ENCODE data around the gene SAMD3. TPM values are rescaled to one million over a fixed set of nuclear protein-coding genes. Genes with fewer than 3 reads are reported as not detected.

Gene SAMD3
- total RNA-seq, 4 donors from 2014 or later = 3.5 TPM; not detected in 3

- Histone ChIP-seq H3K36me3 (peaks cover 11% of the 10 kb centered on the region), H3K4me3 (no peak overlapping the region), H3K9me3 (no peaks in the 10 kb centered on the region), H3K27ac (no peak overlapping the region), H3K4me1 (no peaks in the 10 kb centered on the region), H3K27me3 (no peaks in the 10 kb centered on the region)
- DNase-seq (ENCODE audit: low spot score in 2 of 2) = no peak
- WGBS = 78% methylated on average over 7 of the region's 7 CpGs
- TF ChIP-seq EP300 (IDR thresholded peaks at IDR 0.05) (no peak), POLR2AphosphoS5 (IDR thresholded peaks at IDR 0.05) (no peak), POLR2A (IDR thresholded peaks at IDR 0.05) (no peak), CTCF (IDR thresholded peaks at IDR 0.05) (no peak)
These were observed 84.4 kb downstream of the SAMD3 start for GRCh38 chr6:130138116-130138908.

DNA sequence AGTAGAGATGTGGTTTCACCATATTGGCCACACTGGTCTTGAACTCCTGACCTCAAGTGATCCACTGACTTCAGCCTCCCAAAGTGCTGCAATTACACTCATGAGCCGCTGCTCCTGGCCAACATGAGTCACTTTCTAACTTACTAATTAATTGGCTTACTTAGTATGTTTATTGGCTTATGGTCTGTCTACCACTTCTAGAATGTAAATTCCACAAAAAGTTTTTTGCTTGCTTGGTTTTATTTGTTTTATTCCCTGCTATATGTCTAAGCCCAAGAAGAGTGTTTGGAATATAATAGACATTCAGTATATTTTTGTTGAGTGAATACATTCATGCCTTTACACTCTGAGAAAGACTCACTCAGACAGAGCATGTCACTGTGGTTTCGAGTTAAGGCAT, 86.0 kb downstream of the SAMD3 start:
- Histone ChIP-seq H3K27me3 (no peaks in the 10 kb centered on the region), H3K36me3 (peaks cover 11% of the 10 kb centered on the region)

GRCh38 chr6:130134582-130134981, 88.2 kb downstream of the SAMD3 start:
- DNase-seq (ENCODE audit: low spot score in 2 of 2) = no peak
- H3K36me3 ChIP-seq = peaks cover 11% of the 10 kb centered on the region
- WGBS = 48% methylated on average over 2 of the region's 2 CpGs
- H3K9me3 ChIP-seq = no peaks in the 10 kb centered on the region
- no peaks in the 10 kb centered on the region for H3K4me1 ChIP-seq
- no peak for TF ChIP-seq CTCF (IDR thresholded peaks at IDR 0.05)
- TF ChIP-seq POLR2A (IDR thresholded peaks at IDR 0.05) = no peak
- no peak for TF ChIP-seq EP300 (IDR thresholded peaks at IDR 0.05)
- TF ChIP-seq POLR2AphosphoS5 (IDR thresholded peaks at IDR 0.05) = no peak
- H3K4me3 ChIP-seq = no peak overlapping the region
- no peak overlapping the region for H3K27ac ChIP-seq
- H3K27me3 ChIP-seq = no peaks in the 10 kb centered on the region

More for the DNA sequence above, 86.0 kb downstream of the SAMD3 start:
- TF ChIP-seq POLR2AphosphoS5 (IDR thresholded peaks at IDR 0.05) (no peak), POLR2A (IDR thresholded peaks at IDR 0.05) (no peak), EP300 (IDR thresholded peaks at IDR 0.05) (no peak), CTCF (IDR thresholded peaks at IDR 0.05) (no peak)
- WGBS = 89% methylated on average over 2 of the region's 2 CpGs
- Histone ChIP-seq H3K4me3 (no peak overlapping the region), H3K27ac (no peak overlapping the region), H3K9me3 (no peaks in the 10 kb centered on the region), H3K4me1 (no peaks in the 10 kb centered on the region)
- DNase-seq (ENCODE audit: low spot score in 2 of 2) = no peak

DNA sequence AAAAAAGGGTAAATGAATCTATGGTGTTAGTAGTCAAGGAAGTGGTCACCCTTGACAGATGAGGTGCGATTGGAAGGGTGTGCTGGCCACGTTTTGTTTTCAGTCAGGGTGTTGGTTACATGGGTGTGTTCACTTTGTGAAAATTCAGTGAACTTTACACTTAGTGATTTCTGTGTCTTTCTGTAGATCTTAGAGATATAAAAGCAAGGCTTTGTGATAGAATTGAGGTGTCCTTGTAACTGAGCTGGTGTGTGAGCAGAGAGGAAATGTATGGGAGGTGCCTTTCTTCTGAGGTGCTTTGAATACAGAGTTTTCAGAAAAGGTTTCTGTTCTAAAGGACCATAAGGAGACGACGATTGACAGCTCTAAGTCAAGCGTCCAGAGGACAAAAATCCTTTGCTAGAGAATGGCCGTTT, 90.5 kb downstream of the SAMD3 start:
- no peaks in the 10 kb centered on the region for H3K27me3 ChIP-seq
- no peak overlapping the region for H3K4me3 ChIP-seq
- TF ChIP-seq EP300 (IDR thresholded peaks at IDR 0.05) (no peak), POLR2AphosphoS5 (IDR thresholded peaks at IDR 0.05) (no peak), CTCF (IDR thresholded peaks at IDR 0.05) (no peak), POLR2A (IDR thresholded peaks at IDR 0.05) (no peak)
- H3K9me3 ChIP-seq = no peaks in the 10 kb centered on the region
- H3K27ac ChIP-seq = no peak overlapping the region
- 55% methylated on average over 6 of the region's 6 CpGs for WGBS
- no peak for DNase-seq (ENCODE audit: low spot score in 2 of 2)
- no peaks in the 10 kb centered on the region for H3K4me1 ChIP-seq
- peaks cover 9% of the 10 kb centered on the region for H3K36me3 ChIP-seq

- DNase-seq (ENCODE audit: low spot score in 2 of 2) = no peak
- no peak for TF ChIP-seq POLR2AphosphoS5 (IDR thresholded peaks at IDR 0.05)
- no peak for TF ChIP-seq CTCF (IDR thresholded peaks at IDR 0.05)
- no peak for TF ChIP-seq POLR2A (IDR thresholded peaks at IDR 0.05)
- no peak for TF ChIP-seq EP300 (IDR thresholded peaks at IDR 0.05)
- Histone ChIP-seq H3K4me3 (no peak overlapping the region), H3K9me3 (no peaks in the 10 kb centered on the region), H3K27me3 (no peaks in the 10 kb centered on the region), H3K27ac (no peak overlapping the region), H3K4me1 (no peaks in the 10 kb centered on the region), H3K36me3 (no peaks in the 10 kb centered on the region)
- WGBS = 68% methylated on average over 6 of the region's 6 CpGs
These were observed 92.9 kb downstream of the SAMD3 start for GRCh38 chr6:130129762-130130246.
